Kidney (tissue), 14 donors: ENCODE results near the gene ZBTB18. TPM values are rescaled to one million over a fixed set of nuclear protein-coding genes. Genes with fewer than 3 reads are reported as not detected.

Experiments
- DNase-seq, 5 donors: peaks; one replicate each; pipeline ENCODE4 v3.0.0-alpha.2; 2013 to 2020
- FAIRE-seq: peaks from 2 replicates; lab custom pipeline; 2012; peaks lifted over from hg19 to GRCh38; lab: Jason Lieb, UNC
- H3K27ac ChIP-seq, 2 donors: one replicate each; pipeline ENCODE4 v1.7.0; 2013; ENCODE audit warnings: low read depth in 2 of 2, low read length in 2 of 2, inconsistent platforms in 1 of 2
- H3K27me3 ChIP-seq: one replicate; pipeline ENCODE4 v1.7.1; 2013; ENCODE audit warnings: low read length, inconsistent platforms; ENCODE audit not compliant: control insufficient read depth, insufficient read depth
- H3K36me3 ChIP-seq, 3 donors: one replicate each; pipeline versions ENCODE4 v1.7.0 to v1.7.1; 2013; ENCODE audit warnings: low read length in 3 of 3, control low read depth in 1 of 3, inconsistent platforms in 1 of 3; ENCODE audit not compliant: insufficient read depth in 3 of 3, control insufficient read depth in 2 of 3
- H3K4me1 ChIP-seq, 3 donors: one replicate each; pipeline versions ENCODE4 v1.7.0 to v1.7.1; 2013; ENCODE audit warnings: low read length in 3 of 3, inconsistent platforms in 1 of 3, low read depth in 1 of 3; ENCODE audit not compliant: control insufficient read depth in 2 of 3, insufficient read depth in 2 of 3
- H3K4me3 ChIP-seq, 3 donors: one replicate each; pipeline versions ENCODE4 v1.7.0 to v1.8.1; 2013; ENCODE audit warnings: low read length in 3 of 3, control low read depth in 1 of 3, inconsistent platforms in 1 of 3
- H3K9ac ChIP-seq, 3 donors: one replicate each; pipeline versions ENCODE4 v1.7.0 to v1.7.1; 2013; ENCODE audit warnings: low read length in 3 of 3, control low read depth in 1 of 3, inconsistent platforms in 1 of 3
- H3K9me3 ChIP-seq, 3 donors: one replicate each; pipeline versions ENCODE4 v1.7.0 to v1.7.1; 2013; ENCODE audit warnings: low read length in 3 of 3, control low read depth in 1 of 3, inconsistent platforms in 1 of 3; ENCODE audit not compliant: control insufficient read depth in 2 of 3, insufficient read depth in 1 of 3
- CTCF ChIP-seq: IDR thresholded peaks from 3 replicates; pipeline ENCODE4 v1.5.1; 2012; ENCODE audit warnings: mild to moderate bottlenecking, moderate library complexity, borderline replicate concordance; ENCODE audit not compliant: insufficient read depth; ENCODE audit errors: extremely low read depth
- intact Hi-C: fragments of 100-400 bp; cut with DNase I; formaldehyde crosslinking; loops from one replicate; pipeline ENCODE4 v1.11.1; 2022
- polyA plus RNA-seq: library from polyadenylated mRNA; stranded (reverse); fragments of 350-450 nt; fragmentation: Illumina TruSeq; extraction: RNeasy Lipid Tissue Mini Kit (QIAGEN cat#74804); gene quantifications from one replicate; pipeline ENCODE4 v1.2.3, GENCODE V29; 2014; ENCODE audit warnings: low read depth, low replicate concordance; ENCODE audit not compliant: insufficient read depth
- total RNA-seq: library from RNA; stranded (reverse); fragmentation: NEBNext Ultra II Directional; extraction: Animal tissue kit (Norgen Biotek cat#: 25700); gene quantifications from one replicate; pipeline ENCODE4 v1.2.1, GENCODE V29; 2021
- donor health status: control.
- donor health status: control.
- donor health status: control.
- donor health status: control.
- donor health status: control.
- donor health status: DM: yes; HTN: yes; CAD: no.
- donor health status: Normal renal cell carcinoma (clear cell type).

ZBTB18 gene
- total and polyA plus RNA-seq, 2 donors from 2014 or later, result 9.0 to 19.8 TPM

DNA sequence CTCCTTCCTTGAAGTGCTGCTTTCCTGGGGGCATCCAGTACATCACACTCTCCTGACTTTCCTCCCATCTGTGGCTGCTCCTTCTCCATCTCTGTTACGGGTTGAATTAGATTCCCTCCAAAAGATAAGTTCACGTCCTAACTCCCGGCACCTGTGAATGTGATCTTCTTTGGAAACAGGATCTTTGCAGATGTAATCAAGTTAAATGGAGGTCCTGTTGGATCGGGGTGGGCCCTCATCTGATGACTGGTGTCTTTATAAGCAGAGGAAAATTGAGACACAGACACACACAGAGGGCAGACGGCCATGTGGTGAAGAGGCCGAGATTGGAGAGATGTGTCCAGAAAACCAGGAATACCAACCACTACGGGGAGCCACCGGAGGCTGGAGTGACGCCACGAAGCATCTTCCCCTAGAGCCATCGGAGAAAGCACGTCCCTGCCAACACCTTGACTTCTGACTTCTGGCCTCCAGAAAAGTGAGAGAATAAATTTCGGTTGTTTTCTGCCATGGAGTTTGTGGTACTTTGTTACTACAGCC, 36.0 kb downstream of the ZBTB18 start:
- no peak for FAIRE-seq
- Histone ChIP-seq H3K9ac (no peak overlapping the region), H3K9me3 (no peaks in the 10 kb centered on the region), H3K4me1 (peaks cover 0 to 13% (median 2%) of the 10 kb centered on the region in 3 donors), H3K27ac (no peak overlapping the region), H3K36me3 (no peaks in the 10 kb centered on the region), H3K27me3 (no peaks in the 10 kb centered on the region), H3K4me3 (no peak overlapping the region)
- intact Hi-C loops, result no loop called here
- no peak for DNase-seq
- no peak for TF ChIP-seq CTCF

- no peak for TF ChIP-seq CTCF
- H3K9me3 ChIP-seq, result no peaks in the 10 kb centered on the region
- peaks cover 0 to 13% (median 2%) of the 10 kb centered on the region in 3 donors for H3K4me1 ChIP-seq
- H3K27ac ChIP-seq, result no peak overlapping the region
- FAIRE-seq, result no peak
- H3K36me3 ChIP-seq, result no peaks in the 10 kb centered on the region
- no peaks in the 10 kb centered on the region for H3K27me3 ChIP-seq
- intact Hi-C loops, result no loop called here
- no peak for DNase-seq
- H3K9ac ChIP-seq, result no peak overlapping the region
- no peak overlapping the region for H3K4me3 ChIP-seq
Measured at GRCh38 chr1:244087611-244088010, 36.5 kb downstream of the ZBTB18 start.

- H3K9ac ChIP-seq, result no peak overlapping the region
- no peak overlapping the region for H3K27ac ChIP-seq
- no peaks in the 10 kb centered on the region for H3K9me3 ChIP-seq
- TF ChIP-seq CTCF, result no peak
- no peak overlapping the region for H3K4me3 ChIP-seq
- intact Hi-C loops, result no loop called here
- H3K36me3 ChIP-seq, result no peaks in the 10 kb centered on the region
- DNase-seq, result no peak
- H3K4me1 ChIP-seq, result peaks cover 0 to 13% (median 2%) of the 10 kb centered on the region in 3 donors
- FAIRE-seq, result no peak
- no peaks in the 10 kb centered on the region for H3K27me3 ChIP-seq
Measured at GRCh38 chr1:244088161-244088560, 37.1 kb downstream of the ZBTB18 start.

- Histone ChIP-seq H3K27me3 (no peaks in the 10 kb centered on the region), H3K36me3 (no peaks in the 10 kb centered on the region), H3K9me3 (no peaks in the 10 kb centered on the region), H3K27ac (peak overlapping the region; percentile 15 to 28), H3K4me3 (peak overlapping the region in 2 of 3 donors; percentile 3 to 16), H3K9ac (no peak overlapping the region), H3K4me1 (peaks cover 0 to 13% (median 2%) of the 10 kb centered on the region in 3 donors)
- no peak for TF ChIP-seq CTCF
- intact Hi-C loops, result no loop called here
- DNase-seq (no peak), FAIRE-seq (no peak)
Measured at GRCh38 chr1:244089561-244089960, 38.5 kb downstream of the ZBTB18 start.
